GM12878 (cell line): ENCODE results near the gene ATP13A1. TPM values are rescaled to one million over a fixed set of nuclear protein-coding genes. Genes with fewer than 3 reads are reported as not detected.

Experiments
- ATAC-seq: fragments of 200-7000 bp; cut with Tn5 transposase; 3 replicates; pipeline ENCODE4 v1.9.1; 2020; ENCODE audit warnings: mild to moderate bottlenecking, moderate library complexity
- BruUV-seq: library from RNA; stranded (reverse); fragments of 400-500 nt; replicated peaks from 2 replicates; lab custom pipeline; 2021; lab: Mats Ljungman, UMichigan
- CTCF ChIA-PET: fragments of 300-600 bp; sonication (Branson Sonifier 250); formaldehyde crosslinking; extraction: SDS; loops from one replicate; lab custom pipeline; 2021; ENCODE audit warnings: inconsistent platforms; lab: Yijun Ruan, JAX
- POLR2A ChIA-PET: fragments of 350-600 bp; formaldehyde crosslinking; extraction: SDS; loops from one replicate; lab custom pipeline; 2021; ENCODE audit warnings: inconsistent platforms; lab: Charles Lee
- RAD21 ChIA-PET: fragments of 300-600 bp; sonication (Branson Sonifier 250); formaldehyde crosslinking; loops from one replicate; lab custom pipeline; 2023; ENCODE audit warnings: antibody characterized with exemption; ENCODE audit not compliant: unreplicated experiment; lab: Charles Lee
- SMC1A ChIA-PET: fragments of 300-600 bp; sonication (Branson Sonifier 250); formaldehyde crosslinking; loops from one replicate; lab custom pipeline; 2023; ENCODE audit not compliant: unreplicated experiment, uncharacterized antibody; lab: Charles Lee
- DNase-seq: peaks from one replicate; pipeline ENCODE4 v3.0.0-alpha.2; 2011; ENCODE audit warnings: low read depth, low spot score
- FAIRE-seq: peaks from 3 replicates; lab custom pipeline; 2011; peaks lifted over from hg19 to GRCh38; lab: Jason Lieb, UNC
- H2AFZ ChIP-seq: 2 replicates; pipeline ENCODE4 v1.6.0; 2011; ENCODE audit warnings: low read depth, low read length, control low read depth; ENCODE audit not compliant: control insufficient read depth
- H3K27ac ChIP-seq: 2 replicates; pipeline ENCODE4 v1.5.1; 2011; ENCODE audit warnings: control low read depth; ENCODE audit not compliant: control insufficient read depth, insufficient read depth
- H3K27me3 ChIP-seq, 2 experiments: replicated peaks in 1 of 2; 2 replicates each; pipeline versions ENCODE4 v1.6.0 to v1.6.1; 2011; ENCODE audit warnings: low read length in 1 of 2; ENCODE audit not compliant: control insufficient read depth in 2 of 2, insufficient read depth in 2 of 2
- H3K36me3 ChIP-seq, 2 experiments: 2 replicates each; pipeline ENCODE4 v1.5.1; 2011; ENCODE audit warnings: low read length in 1 of 2; ENCODE audit not compliant: control insufficient read depth in 2 of 2, insufficient read depth in 2 of 2
- H3K4me1 ChIP-seq: 2 replicates; pipeline ENCODE4 v1.6.1; 2011; ENCODE audit warnings: mild to moderate bottlenecking, low read length, moderate library complexity, mixed read lengths; ENCODE audit not compliant: control insufficient read depth, insufficient read depth
- H3K4me2 ChIP-seq: 2 replicates; pipeline ENCODE4 v1.6.0; 2011; ENCODE audit warnings: control low read depth; ENCODE audit not compliant: control insufficient read depth, insufficient read depth
- H3K4me3 ChIP-seq: fragments of 200-600 bp; sonication (generic); 2 replicates; pipeline ENCODE4 v1.5.1; 2016
- H3K79me2 ChIP-seq: 2 replicates; pipeline ENCODE4 v1.6.0; 2011; ENCODE audit warnings: low read length; ENCODE audit not compliant: control insufficient read depth, insufficient read depth
- H3K9ac ChIP-seq: 2 replicates; pipeline ENCODE4 v1.8.0; 2011; ENCODE audit warnings: low read length, control low read depth, mixed read lengths; ENCODE audit not compliant: control insufficient read depth, insufficient read depth
- H3K9me3 ChIP-seq: replicated peaks from 3 replicates; pipeline ENCODE4 v1.5.1; 2011; ENCODE audit warnings: mild to moderate bottlenecking, low read length; ENCODE audit not compliant: control insufficient read depth, insufficient read depth
- H4K20me1 ChIP-seq: 2 replicates; pipeline ENCODE4 v1.6.0; 2011; ENCODE audit not compliant: control insufficient read depth, insufficient read depth
- BACH1 ChIP-seq: fragments of 450-650 bp; IDR thresholded peaks from 2 replicates; pipeline ENCODE4 v1.6.1; 2017; ENCODE audit warnings: mild to moderate bottlenecking, borderline replicate concordance
- EZH2 ChIP-seq: IDR thresholded peaks from 2 replicates; pipeline ENCODE4 v1.6.1; 2012; ENCODE audit warnings: low read depth, mild to moderate bottlenecking, control low read depth, inconsistent platforms, low read length, borderline replicate concordance; ENCODE audit not compliant: control insufficient read depth
- HDGF ChIP-seq: fragments of 450-650 bp; IDR thresholded peaks from 2 replicates; pipeline ENCODE4 v1.6.1; 2016; ENCODE audit warnings: antibody characterized with exemption
- IRF5 ChIP-seq: fragments of 450-650 bp; IDR thresholded peaks from 2 replicates; pipeline ENCODE4 v1.6.1; 2017; ENCODE audit warnings: borderline replicate concordance
- JUND ChIP-seq: IDR thresholded peaks from 2 replicates; pipeline ENCODE4 v1.6.1; 2012; ENCODE audit warnings: low read depth, mild to moderate bottlenecking, low read length, improper control_type of control experiment, moderate library complexity
- NRF1 ChIP-seq: conservative IDR thresholded peaks from 2 replicates; pipeline ENCODE4 v1.6.1; 2011; ENCODE audit warnings: mild to moderate bottlenecking, low read depth, low read length, improper control_type of control experiment
- ZBTB40 ChIP-seq: fragments of 450-650 bp; IDR thresholded peaks from 2 replicates; pipeline ENCODE4 v1.6.1; 2016; ENCODE audit warnings: mild to moderate bottlenecking, moderate library complexity, borderline replicate concordance
- ZNF274 ChIP-seq: IDR thresholded peaks from one replicate; pipeline ENCODE4 v1.8.0; 2011; ENCODE audit not compliant: insufficient read length, insufficient read depth
- WGBS: methylation state at CpG from one replicate; pipeline ENCODE4 v1.1.6; 2016; ENCODE audit warnings: low lambda C conversion rate; ENCODE audit not compliant: insufficient replicate concordance, insufficient coverage; ENCODE audit errors: missing lambda C conversion rate; 5-methylcytosine and 5-hydroxymethylcytosine counted together
- in situ Hi-C: fragments of 300-500 bp; cut with MboI; formaldehyde crosslinking; loops from 9 replicates; pipeline ENCODE4 v1.14.3; 2018; ENCODE audit warnings: mixed read lengths
- intact Hi-C: fragments of 100-400 bp; cut with micrococcal nuclease; formaldehyde crosslinking; loops from one replicate; pipeline ENCODE4 v1.14.2; 2022; ENCODE audit not compliant: unreplicated experiment
- polyA plus RNA-seq, 11 experiments: library from polyadenylated mRNA; depleted of rRNA in 4 of 11; unstranded in 6 of 11; stranded (reverse) in 5 of 11; fragments of >200 nt; fragmentation: Nextera tagmentation in 4 of 11; fragmentation: Illumina TruSeq in 1 of 11; extraction: Ambion mirVana in 4 of 11; extraction: Trizol in 1 of 11; gene quantifications; 1 replicate in 1 of 11; 2 replicates in 10 of 11; pipeline versions ENCODE4 v1.2.1 to v1.2.3, GENCODE V29; 2011 to 2016; ENCODE audit warnings: inconsistent platforms in 2 of 11, missing spikeins in 2 of 11, low read depth in 1 of 11
- total RNA-seq, 4 experiments: library from RNA; depleted of rRNA in 3 of 4; stranded (reverse); fragments of >200 nt in 3 of 4; fragmentation: Illumina TruSeq in 1 of 4; extraction: Trizol in 1 of 4; gene quantifications; 2 replicates each; pipeline versions ENCODE4 v1.2.1 to v1.2.3, GENCODE V29; 2013 to 2021
- TF ChIP-seq, protein P1 (sequence below): IDR thresholded peaks from 2 replicates; pipeline ENCODE4 v1.6.1; 2011; ENCODE audit warnings: low read depth, mild to moderate bottlenecking, low read length, moderate library complexity, borderline replicate concordance; ENCODE audit errors: extremely low read depth

The ATP13A1 gene
- total and polyA plus RNA-seq, 10 of the 15 experiments (the other 5 are each of a cell fraction or from before 2014, with no cell fraction given): 0.37 to 91.0 (median 29.8) TPM

DNA sequence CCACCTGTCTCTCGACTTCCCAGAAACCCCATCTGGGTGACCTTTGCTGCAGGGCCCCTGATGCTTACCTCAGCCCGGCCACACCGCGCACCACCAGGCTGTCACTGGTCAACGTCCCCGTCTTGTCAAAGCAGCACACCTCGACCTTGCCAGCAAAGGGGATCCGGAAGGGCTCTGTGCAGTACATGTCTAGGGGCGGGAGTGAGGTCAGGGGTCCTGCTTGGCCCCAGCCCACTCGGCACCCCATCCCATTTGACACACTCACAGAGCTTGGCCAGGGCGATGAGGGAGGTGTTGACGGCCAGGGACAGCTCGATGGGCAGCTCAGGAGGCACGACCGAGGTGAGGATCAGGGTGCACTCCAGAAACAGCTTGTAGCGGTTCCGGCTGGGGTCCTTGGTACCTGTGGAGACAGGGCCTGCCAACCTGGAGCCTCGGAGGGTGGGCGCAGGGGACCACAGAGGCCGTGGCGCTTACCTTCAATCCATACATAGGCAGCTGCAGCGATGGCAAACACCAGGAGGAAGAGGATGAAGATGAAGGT is 8.4 kb downstream of the ATP13A1 start:
- DNase-seq: no peak

More for the DNA sequence above, 8.4 kb downstream of the ATP13A1 start:
- in situ Hi-C loops (no loop called here), intact Hi-C loops (no loop called here)
- H3K36me3 ChIP-seq: peaks cover 59 to 79% of the 10 kb centered on the region in 2 experiments
- RAD21 ChIA-PET: no interaction called here
- BruUV-seq: no TSS peak
- POLR2A ChIA-PET: no interaction called here
- no peak overlapping the region for H3K27ac ChIP-seq
- no peak overlapping the region for H3K9ac ChIP-seq
- no peaks in the 10 kb centered on the region for H3K9me3 ChIP-seq
- no peaks in the 10 kb centered on the region for H3K27me3 ChIP-seq
- FAIRE-seq: no peak
- CTCF ChIA-PET: no interaction called here
- ATAC-seq: no peak
- no peak overlapping the region for H3K4me3 ChIP-seq
- H3K4me2 ChIP-seq: no peak overlapping the region
- peaks cover 8% of the 10 kb centered on the region for H3K79me2 ChIP-seq
- no peak overlapping the region for H2AFZ ChIP-seq
- 99% methylated on average over 20 of the region's 22 CpGs for WGBS
- no peaks in the 10 kb centered on the region for H3K4me1 ChIP-seq
- TF ChIP-seq, protein P1, sequence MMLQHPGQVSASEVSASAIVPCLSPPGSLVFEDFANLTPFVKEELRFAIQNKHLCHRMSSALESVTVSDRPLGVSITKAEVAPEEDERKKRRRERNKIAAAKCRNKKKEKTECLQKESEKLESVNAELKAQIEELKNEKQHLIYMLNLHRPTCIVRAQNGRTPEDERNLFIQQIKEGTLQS: no peak
- TF ChIP-seq IRF5 (no peak), EZH2 (no peak), JUND (no peak), NRF1 (no peak), ZNF274 (no peak), BACH1 (no peak), ZBTB40 (no peak), HDGF (no peak)
- TF ChIP-seq, all 136 proteins: peak for 0
- H4K20me1 ChIP-seq: no peaks in the 10 kb centered on the region
- SMC1A ChIA-PET: interaction anchor here (1.0 kb wide), 1 partner anchor 64 kb away, joined by 3 read pairs; no protein-coding TSS in a partner anchor
